Transverse colon (tissue), 4 donors: Measurements from ENCODE around the gene PPCDC.

Experiments used
- CTCF ChIP-seq, 5 experiments: fragments of 200-600 bp in 3 of 5; fragments of 450-650 bp in 2 of 5; sonication (generic) in 3 of 5; IDR thresholded peaks; 1 replicate in 2 of 5; 2 replicates in 3 of 5; pipeline ENCODE4 v1.5.1; 2016 to 2017; ENCODE audit warnings: antibody characterized with exemption in 5 of 5, inconsistent platforms in 3 of 5, mild to moderate bottlenecking in 2 of 5, moderate library complexity in 1 of 5
- POLR2A ChIP-seq: fragments of 450-650 bp; IDR thresholded peaks from one replicate; pipeline ENCODE4 v1.6.1; 2016; ENCODE audit warnings: antibody characterized with exemption, mild to moderate bottlenecking, moderate library complexity
- POLR2AphosphoS5 ChIP-seq, 3 donors: sonication (generic); formaldehyde crosslinking; IDR thresholded peaks; one replicate each; pipeline ENCODE4 v1.6.1; 2016; ENCODE audit warnings: antibody characterized with exemption in 3 of 3

- TF ChIP-seq POLR2AphosphoS5 (IDR thresholded peaks at IDR 0.05), result no peak
- TF ChIP-seq POLR2A, result no peak
- no peak for TF ChIP-seq CTCF (IDR thresholded peaks at IDR 0.05)
These were observed 46.0 kb downstream of the PPCDC start for GRCh38 chr15:75069301-75069925.
